H1 (cell line): ENCODE results near the gene PTGER3. TPM values are rescaled to one million over a fixed set of nuclear protein-coding genes. Genes with fewer than 3 reads are reported as not detected.

Source experiments
- CTCF ChIA-PET: fragments of 300-600 bp; sonication (Branson Sonifier 250); formaldehyde crosslinking; loops from one replicate; lab custom pipeline; 2021; ENCODE audit not compliant: partially characterized antibody; lab: Charles Lee
- POLR2A ChIA-PET: fragments of 300-600 bp; sonication (Branson Sonifier 250); formaldehyde crosslinking; loops from one replicate; lab custom pipeline; 2021; ENCODE audit warnings: inconsistent platforms; ENCODE audit not compliant: partially characterized antibody; lab: Charles Lee
- DNase-seq, 2 experiments: peaks; one replicate each; pipeline versions ENCODE4 v3.0.0 to v3.0.0-alpha.2; 2010 to 2022; ENCODE audit warnings: low spot score in 2 of 2, low read depth in 1 of 2, mixed read lengths in 1 of 2
- FAIRE-seq: peaks from 2 replicates; lab custom pipeline; 2011; peaks lifted over from hg19 to GRCh38; lab: Jason Lieb, UNC
- H2AFZ ChIP-seq: 2 replicates; pipeline ENCODE4 v1.8.1; 2012; ENCODE audit warnings: low read length, inconsistent platforms
- H2AK5ac ChIP-seq: 2 replicates; pipeline ENCODE4 v1.6.1; 2013; ENCODE audit warnings: low read depth, low read length
- H2BK120ac ChIP-seq: replicated peaks from 2 replicates; pipeline ENCODE3; 2013; ENCODE audit warnings: low read depth, low read length, inconsistent platforms
- H2BK12ac ChIP-seq: 2 replicates; pipeline ENCODE4 v1.6.1; 2013; ENCODE audit warnings: low read depth, low read length
- H2BK15ac ChIP-seq: 2 replicates; pipeline ENCODE4 v1.6.1; 2013; ENCODE audit warnings: low read length
- H2BK20ac ChIP-seq: 2 replicates; pipeline ENCODE4 v1.6.1; 2013; ENCODE audit warnings: low read length
- H2BK5ac ChIP-seq: 2 replicates; pipeline ENCODE4 v1.6.1; 2013; ENCODE audit warnings: low read depth, low read length
- H3K14ac ChIP-seq: 2 replicates; pipeline ENCODE4 v1.6.1; 2013; ENCODE audit warnings: inconsistent platforms; ENCODE audit not compliant: insufficient read length
- H3K18ac ChIP-seq: 2 replicates; pipeline ENCODE4 v1.6.1; 2013; ENCODE audit warnings: low read length; ENCODE audit errors: extremely low read depth
- H3K23ac ChIP-seq: 2 replicates; pipeline ENCODE4 v1.6.1; 2013; ENCODE audit warnings: inconsistent platforms; ENCODE audit not compliant: insufficient read length
- H3K23me2 ChIP-seq: 2 replicates; pipeline ENCODE4 v1.6.1; 2013; ENCODE audit warnings: low read depth, low read length
- H3K27ac ChIP-seq: 2 replicates; pipeline ENCODE4 v1.6.1; 2011; ENCODE audit warnings: low read depth, low read length, inconsistent platforms
- H3K27me3 ChIP-seq, 4 experiments: replicated peaks in 1 of 4; 1 replicate in 1 of 4; 2 replicates in 3 of 4; pipeline versions ENCODE4 v1.6.1 to v1.8.1; 2011 to 2013; ENCODE audit warnings: low read length in 3 of 4, mild to moderate bottlenecking in 3 of 4, inconsistent platforms in 2 of 4, mixed read lengths in 2 of 4, moderate library complexity in 1 of 4; ENCODE audit not compliant: control insufficient read depth in 3 of 4, insufficient read depth in 3 of 4; ENCODE audit errors: extremely low read depth in 1 of 4
- H3K36me3 ChIP-seq, 4 experiments: 2 replicates each; pipeline versions ENCODE4 v1.6.1 to v1.8.1; 2011 to 2013; ENCODE audit warnings: mild to moderate bottlenecking in 4 of 4, low read length in 3 of 4, moderate library complexity in 2 of 4, control low read depth in 1 of 4, inconsistent platforms in 1 of 4; ENCODE audit not compliant: insufficient read depth in 4 of 4, control insufficient read depth in 2 of 4
- H3K4ac ChIP-seq: replicated peaks from 2 replicates; pipeline ENCODE3; 2013; ENCODE audit warnings: low read length, low read depth, mixed read lengths, inconsistent platforms; ENCODE audit not compliant: insufficient read length
- H3K4me1 ChIP-seq, 4 experiments: replicated peaks in 1 of 4; 1 replicate in 1 of 4; 2 replicates in 3 of 4; pipeline versions ENCODE4 v1.6.1 to v1.8.1; 2011 to 2013; ENCODE audit warnings: low read length in 3 of 4, inconsistent platforms in 2 of 4, mixed read lengths in 1 of 4; ENCODE audit not compliant: insufficient read depth in 4 of 4, control insufficient read depth in 3 of 4
- H3K4me2 ChIP-seq, 2 experiments: 2 replicates each; pipeline versions ENCODE4 v1.6.1 to v1.8.1; 2011 to 2013; ENCODE audit warnings: low read depth in 2 of 2, low read length in 2 of 2, control low read depth in 1 of 2, inconsistent platforms in 1 of 2, mild to moderate bottlenecking in 1 of 2; ENCODE audit not compliant: insufficient read depth in 1 of 2
- H3K4me3 ChIP-seq, 4 experiments: fragments of 200-600, 300-600 bp in 1 of 4; sonication (generic), shearing (Covaris generic), sonication (Bioruptor Twin) in 1 of 4; 2 replicates each; pipeline versions ENCODE4 v1.5.1 to v1.8.1; 2011 to 2016; ENCODE audit warnings: low read length in 4 of 4, low read depth in 3 of 4, control low read depth in 2 of 4, inconsistent platforms in 2 of 4, mild to moderate bottlenecking in 2 of 4, mixed read lengths in 1 of 4, moderate library complexity in 1 of 4; ENCODE audit not compliant: insufficient read depth in 2 of 4; ENCODE audit errors: extremely low read depth in 1 of 4
- H3K56ac ChIP-seq: replicated peaks from 2 replicates; pipeline ENCODE3; 2013; ENCODE audit warnings: low read depth, mild to moderate bottlenecking, mixed read lengths, low read length, inconsistent platforms; ENCODE audit not compliant: insufficient read length
- H3K79me1 ChIP-seq: 2 replicates; pipeline ENCODE4 v1.6.1; 2013; ENCODE audit warnings: low read depth, low read length, control low read depth
- H3K79me2 ChIP-seq, 2 experiments: 2 replicates each; pipeline versions ENCODE4 v1.6.1 to v1.8.1; 2012 to 2013; ENCODE audit warnings: low read length in 2 of 2, mild to moderate bottlenecking in 2 of 2, inconsistent platforms in 1 of 2; ENCODE audit not compliant: insufficient read depth in 2 of 2, control insufficient read depth in 1 of 2
- H3K9ac ChIP-seq, 4 experiments: replicated peaks in 1 of 4; 1 replicate in 1 of 4; 2 replicates in 3 of 4; pipeline versions ENCODE4 v1.6.1 to v1.8.1; 2011 to 2013; ENCODE audit warnings: low read depth in 3 of 4, low read length in 3 of 4, control low read depth in 2 of 4, mild to moderate bottlenecking in 2 of 4, moderate library complexity in 2 of 4, inconsistent platforms in 1 of 4; ENCODE audit errors: extremely low read depth in 1 of 4
- H3K9me3 ChIP-seq, 2 experiments: 2 replicates each; pipeline versions ENCODE4 v1.6.1 to v1.8.1; 2012 to 2013; ENCODE audit warnings: mild to moderate bottlenecking in 2 of 2, moderate library complexity in 2 of 2, control low read depth in 1 of 2, inconsistent platforms in 1 of 2, low read depth in 1 of 2, low read length in 1 of 2, mixed read lengths in 1 of 2; ENCODE audit not compliant: insufficient read depth in 2 of 2
- H4K20me1 ChIP-seq, 2 experiments: replicated peaks in 1 of 2; 2 replicates each; pipeline versions ENCODE3 to v1.8.1; 2011 to 2013; ENCODE audit warnings: inconsistent platforms in 2 of 2, low read length in 2 of 2, mild to moderate bottlenecking in 1 of 2; ENCODE audit not compliant: insufficient read depth in 2 of 2, control insufficient read depth in 1 of 2
- H4K5ac ChIP-seq: 2 replicates; pipeline ENCODE4 v1.6.1; 2013; ENCODE audit warnings: low read length, low read depth, mixed read lengths, inconsistent platforms; ENCODE audit not compliant: insufficient read length
- H4K8ac ChIP-seq: 2 replicates; pipeline ENCODE4 v1.8.0; 2013; ENCODE audit warnings: mild to moderate bottlenecking, moderate library complexity, low read length, inconsistent platforms; ENCODE audit not compliant: insufficient read depth; ENCODE audit errors: extremely low read depth
- H4K91ac ChIP-seq: replicated peaks from 2 replicates; pipeline ENCODE3; 2013; ENCODE audit warnings: low read length, mixed read lengths, inconsistent platforms; ENCODE audit not compliant: insufficient read length
- BACH1 ChIP-seq: IDR thresholded peaks from 2 replicates; pipeline ENCODE4 v1.6.1; 2012; ENCODE audit warnings: low read length, improper control_type of control experiment
- CEBPB ChIP-seq: IDR thresholded peaks from 2 replicates; pipeline ENCODE4 v1.6.1; 2012; ENCODE audit warnings: low read depth, low read length
- CREB1 ChIP-seq: IDR thresholded peaks from 2 replicates; pipeline ENCODE4 v1.6.1; 2012; ENCODE audit warnings: inconsistent platforms
- CTCF ChIP-seq, 3 experiments: IDR thresholded peaks; 1 replicate in 2 of 3; 2 replicates in 1 of 3; pipeline versions ENCODE4 v1.5.1 to v1.6.1; 2011; ENCODE audit warnings: low read length in 3 of 3, mild to moderate bottlenecking in 3 of 3, inconsistent platforms in 2 of 3, low read depth in 1 of 3, moderate library complexity in 1 of 3; ENCODE audit not compliant: insufficient read depth in 1 of 3; ENCODE audit errors: control extremely low read depth in 1 of 3
- E2F6 ChIP-seq: IDR thresholded peaks from 2 replicates; pipeline ENCODE4 v1.6.1; 2012; ENCODE audit warnings: inconsistent platforms
- HDAC2 ChIP-seq, 2 experiments: fragments of 300-600 bp in 1 of 2; sonication (generic) in 1 of 2; IDR thresholded peaks; 2 replicates each; pipeline ENCODE4 v1.6.1; 2011 to 2012; ENCODE audit warnings: low read depth in 2 of 2, low read length in 2 of 2, mild to moderate bottlenecking in 2 of 2, moderate library complexity in 2 of 2, borderline replicate concordance in 1 of 2, inconsistent platforms in 1 of 2
- PHF8 ChIP-seq: fragments of 200-600 bp; sonication (generic); conservative IDR thresholded peaks from 2 replicates; pipeline ENCODE4 v1.7.1; 2012; ENCODE audit warnings: low read depth, mild to moderate bottlenecking, inconsistent platforms, low read length, moderate library complexity
- POLR2AphosphoS5 ChIP-seq: IDR thresholded peaks from 2 replicates; pipeline ENCODE4 v1.6.1; 2011; ENCODE audit warnings: low read depth, low read length
- RXRA ChIP-seq: IDR thresholded peaks from 2 replicates; pipeline ENCODE4 v1.6.1; 2011; ENCODE audit warnings: low read depth, mild to moderate bottlenecking, low read length, moderate library complexity; ENCODE audit not compliant: insufficient read depth
- SIN3A ChIP-seq, 2 experiments: IDR thresholded peaks in 1 of 2; conservative IDR thresholded peaks in 1 of 2; 2 replicates each; pipeline ENCODE4 v1.6.1; 2011 to 2012; ENCODE audit warnings: low read length in 2 of 2, improper control_type of control experiment in 1 of 2, low read depth in 1 of 2, mild to moderate bottlenecking in 1 of 2
- TBP ChIP-seq: IDR thresholded peaks from 2 replicates; pipeline ENCODE4 v1.6.1; 2011; ENCODE audit warnings: low read depth, low read length, improper control_type of control experiment
- WGBS, 2 experiments: shearing (Covaris generic) in 1 of 2; methylation state at CpG; one replicate each; pipeline versions ENCODE4 v1.1.6 to v1.1.7; 2013 to 2015; ENCODE audit warnings: low lambda C conversion rate in 2 of 2, mixed read lengths in 2 of 2, inconsistent platforms in 1 of 2, low coverage in 1 of 2, missing lambda C conversion rate in 1 of 2; ENCODE audit not compliant: insufficient replicate concordance in 2 of 2, insufficient coverage in 1 of 2, insufficient read length in 1 of 2; ENCODE audit errors: extremely low coverage in 1 of 2, missing lambda C conversion rate in 1 of 2; 5-methylcytosine and 5-hydroxymethylcytosine counted together
- polyA plus RNA-seq, 7 experiments: library from polyadenylated mRNA; depleted of rRNA in 3 of 7; stranded (reverse) in 5 of 7; unstranded in 2 of 7; fragments of >200 nt in 5 of 7; fragments of 200-250 nt in 2 of 7; gene quantifications; 1 replicate in 5 of 7; 2 replicates in 1 of 7; 4 replicates in 1 of 7; pipeline versions ENCODE4 v1.2.1 to v1.2.3, GENCODE V29; 2011 to 2013; ENCODE audit warnings: missing spikeins in 2 of 7, mixed read lengths in 2 of 7
- total RNA-seq: library from RNA; stranded (reverse); fragmentation: NEBNext Ultra II Directional; extraction: Animal tissue kit (Norgen Biotek cat#: 25700); gene quantifications from 2 replicates; pipeline ENCODE4 v1.2.1, GENCODE V29; 2021

Gene PTGER3
- total and polyA plus RNA-seq, 2 of the 8 experiments (the other 6 are each of a cell fraction or from before 2014, with no cell fraction given), result 0.38 to 0.82 TPM

GRCh38 chr1:70977041-70977440 is 70.6 kb downstream of the PTGER3 start:
- H2BK12ac ChIP-seq, result no peak overlapping the region
- no peak overlapping the region for H3K4me2 ChIP-seq
- DNase-seq (no peak), FAIRE-seq (no peak)
- no peak overlapping the region for H2AFZ ChIP-seq
- no peak overlapping the region for H3K56ac ChIP-seq
- H4K8ac ChIP-seq, result no peak overlapping the region
- H2BK5ac ChIP-seq, result no peak overlapping the region
- no peak overlapping the region for H2BK15ac ChIP-seq
- CTCF ChIA-PET, result interaction anchor here (0.7 to 5.3 kb wide), 7 partner anchors 11 to 292 kb away, joined by 3 to 44 read pairs (median 3); no protein-coding TSS in a partner anchor
- WGBS, 2 experiments, result 86% methylated on average over 4 of the region's 4 CpGs; no CpG with 5 or more reads in 1 of the 2 experiments
- POLR2A ChIA-PET, result no interaction called here
- H3K27me3 ChIP-seq, result no peaks in the 10 kb centered on the region
- H4K91ac ChIP-seq, result no peak overlapping the region
- H3K23me2 ChIP-seq, result no peaks in the 10 kb centered on the region
- H3K9ac ChIP-seq, result no peak overlapping the region
- no peak overlapping the region for H2BK20ac ChIP-seq
- H3K4me3 ChIP-seq, result no peak overlapping the region
- H3K23ac ChIP-seq, result no peak overlapping the region
- no peak overlapping the region for H4K5ac ChIP-seq
- H3K27ac ChIP-seq, result no peak overlapping the region
- no peaks in the 10 kb centered on the region for H3K79me2 ChIP-seq
- H3K79me1 ChIP-seq, result no peaks in the 10 kb centered on the region
- H3K36me3 ChIP-seq, result no peaks in the 10 kb centered on the region
- H3K9me3 ChIP-seq, result no peaks in the 10 kb centered on the region
- no peak overlapping the region for H2BK120ac ChIP-seq
- H3K14ac ChIP-seq, result no peak overlapping the region
- no peak overlapping the region for H3K4ac ChIP-seq
- no peak overlapping the region for H2AK5ac ChIP-seq
- H4K20me1 ChIP-seq, result no peaks in the 10 kb centered on the region
- no peaks in the 10 kb centered on the region for H3K4me1 ChIP-seq
- no peak overlapping the region for H3K18ac ChIP-seq
- no peak for TF ChIP-seq SIN3A (conservative IDR thresholded peaks at IDR 0.05 in 1 of 2, IDR thresholded peaks at IDR 0.05 in 1 of 2; ENCODE audit: low read depth in 1 of 2, low read length in 2 of 2)
- no peak for TF ChIP-seq RXRA
- TF ChIP-seq PHF8, result no peak
- TF ChIP-seq BACH1, result no peak
- TF ChIP-seq POLR2AphosphoS5, result no peak
- no peak for TF ChIP-seq CEBPB
- TF ChIP-seq CTCF (IDR thresholded peaks at IDR 0.05; ENCODE audit: control extremely low read depth in 1 of 3, insufficient read depth in 1 of 3, low read depth in 1 of 3, low read length in 3 of 3), result no peak
- TF ChIP-seq TBP, result no peak
- TF ChIP-seq CREB1, result no peak
- TF ChIP-seq E2F6, result no peak
- no peak for TF ChIP-seq HDAC2 (IDR thresholded peaks at IDR 0.05; ENCODE audit: borderline replicate concordance in 1 of 2, low read depth in 2 of 2, low read length in 2 of 2)
